ENCODE results near the gene RASSF1. TPM values are rescaled to one million over a fixed set of nuclear protein-coding genes. Genes with fewer than 3 reads are reported as not detected.

Gene RASSF1
- total and polyA plus RNA-seq, 2 of the 8 experiments (the other 6 are each of a cell fraction or from before 2014, with no cell fraction given), result 10.3 to 15.7 TPM

DNA sequence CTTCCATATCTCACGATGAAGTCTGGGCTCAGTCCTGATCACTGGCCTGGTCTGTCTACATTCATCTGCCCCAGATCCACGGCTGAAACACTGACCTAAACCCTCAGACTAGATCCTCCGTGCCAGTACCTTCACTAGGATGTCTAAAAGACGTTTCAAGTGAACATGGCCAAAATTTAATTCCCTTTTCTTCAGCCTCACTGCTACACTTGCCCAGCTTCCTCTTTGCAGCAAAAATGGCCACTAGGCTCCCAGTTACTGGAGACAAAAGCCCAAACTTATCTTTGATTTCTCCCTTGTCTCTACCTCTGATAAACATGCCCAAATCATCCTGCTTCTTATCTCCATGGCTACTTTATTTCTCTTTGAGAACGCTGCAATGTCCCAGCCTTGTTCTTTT, 1.7 kb downstream of the RASSF1 start:
- ChIA-PET CTCF (ENCODE audit: partially characterized antibody) (interaction anchor here (0.7 to 7.7 kb wide), 4 partner anchors 8 to 277 kb away, joined by 3 to 60 read pairs (median 12); partner anchors contain the start of gene HYAL2), POLR2A (ENCODE audit: partially characterized antibody) (interaction anchor here (0.6 to 1.3 kb wide), 3 partner anchors 35 to 664 kb away, joined by 3 read pairs; no protein-coding TSS in a partner anchor)
- no peaks in the 10 kb centered on the region for H3K9me3 ChIP-seq (ENCODE audit: insufficient read depth in 2 of 2, low read depth in 1 of 2, low read length in 1 of 2)
- DNase-seq (ENCODE audit: low read depth in 1 of 2, low spot score in 2 of 2) (no peak), FAIRE-seq (no peak)
- no peak overlapping the region for H2BK12ac ChIP-seq (ENCODE audit: low read depth, low read length)
- H3K4ac ChIP-seq (replicated peaks; ENCODE audit: insufficient read length, low read depth, low read length), result no peak overlapping the region
- peak overlapping the region; percentile 20; the same call in 1 of the 2 replicates for H2AK5ac ChIP-seq (ENCODE audit: low read depth, low read length)
- H2BK20ac ChIP-seq (ENCODE audit: low read length), result no peak overlapping the region
- H4K20me1 ChIP-seq (replicated peaks in 1 of 2; ENCODE audit: control insufficient read depth in 1 of 2, insufficient read depth in 2 of 2, low read length in 2 of 2), result peaks cover 0 to 7% of the 10 kb centered on the region in 2 experiments
- peaks cover 0 to 19% (median 14%) of the 10 kb centered on the region in 4 experiments; a peak in 5 of 7 replicates for H3K4me1 ChIP-seq (replicated peaks in 1 of 4; ENCODE audit: control insufficient read depth in 3 of 4, insufficient read depth in 4 of 4, low read length in 3 of 4)
- H4K8ac ChIP-seq (ENCODE audit: extremely low read depth, insufficient read depth, low read length), result no peak overlapping the region
- peaks cover 4% of the 10 kb centered on the region; the same call in 1 of the 2 replicates for H3K79me1 ChIP-seq (ENCODE audit: low read depth, low read length)
- H3K79me2 ChIP-seq (ENCODE audit: control insufficient read depth in 1 of 2, insufficient read depth in 2 of 2, low read length in 2 of 2), result peaks cover 0 to 25% of the 10 kb centered on the region in 2 experiments; a peak in 2 of 4 replicates
- H3K56ac ChIP-seq (replicated peaks; ENCODE audit: insufficient read length, low read depth, low read length), result no peak overlapping the region
- H4K91ac ChIP-seq (replicated peaks; ENCODE audit: insufficient read length, low read length), result no peak overlapping the region
- H3K4me2 ChIP-seq (ENCODE audit: insufficient read depth in 1 of 2, low read depth in 2 of 2, low read length in 2 of 2), result no peak overlapping the region; a peak in 1 of 4 replicates
- no peak overlapping the region for H3K23ac ChIP-seq (ENCODE audit: insufficient read length)
- 95% methylated on average over 5 of the region's 5 CpGs; no CpG with 5 or more reads in 1 of the 2 experiments for WGBS, 2 experiments (ENCODE audit: extremely low coverage in 1 of 2, insufficient coverage in 1 of 2, insufficient read length in 1 of 2, insufficient replicate concordance in 2 of 2, low coverage in 1 of 2, low lambda C conversion rate in 2 of 2, missing lambda C conversion rate in 1 of 2)
- H3K23me2 ChIP-seq (ENCODE audit: low read depth, low read length), result peaks cover 18% of the 10 kb centered on the region
- no peak overlapping the region for H3K9ac ChIP-seq (replicated peaks in 1 of 4; ENCODE audit: extremely low read depth in 1 of 4, low read depth in 3 of 4, low read length in 3 of 4)
- peaks cover 20 to 56% (median 43%) of the 10 kb centered on the region in 4 experiments for H3K27me3 ChIP-seq (replicated peaks in 1 of 4; ENCODE audit: control insufficient read depth in 3 of 4, extremely low read depth in 1 of 4, insufficient read depth in 3 of 4, low read length in 3 of 4)
- no peak overlapping the region for H4K5ac ChIP-seq (ENCODE audit: insufficient read length, low read depth, low read length)
- H3K18ac ChIP-seq (ENCODE audit: extremely low read depth, low read length), result no peak overlapping the region
- H3K14ac ChIP-seq (ENCODE audit: insufficient read length), result no peak overlapping the region
- TF ChIP-seq SAP30 (IDR thresholded peaks at IDR 0.05; ENCODE audit: insufficient read depth, insufficient replicate concordance, low read length), result no peak
- no peak for TF ChIP-seq CBX8 (IDR thresholded peaks at IDR 0.05; ENCODE audit: borderline replicate concordance, low read depth, low read length)
- H2BK5ac ChIP-seq (ENCODE audit: low read depth, low read length), result no peak overlapping the region
- no peak overlapping the region for H3K27ac ChIP-seq (ENCODE audit: low read depth, low read length)
- H2AFZ ChIP-seq (ENCODE audit: low read length), result no peak overlapping the region
- H3K4me3 ChIP-seq (ENCODE audit: extremely low read depth in 1 of 4, insufficient read depth in 2 of 4, low read depth in 3 of 4, low read length in 4 of 4), result no peak overlapping the region
- no peak overlapping the region for H2BK120ac ChIP-seq (replicated peaks; ENCODE audit: low read depth, low read length)
- no peaks in the 10 kb centered on the region for H3K36me3 ChIP-seq (ENCODE audit: control insufficient read depth in 2 of 4, insufficient read depth in 4 of 4, low read length in 3 of 4)
- peak overlapping the region; percentile 93; the same call in 1 of the 2 replicates for H2BK15ac ChIP-seq (ENCODE audit: low read length)

Measured in H1 (cell line).